Endothelial cell of umbilical vein (primary cell): ENCODE results near the gene MRPS6. TPM values are rescaled to one million over a fixed set of nuclear protein-coding genes. Genes with fewer than 3 reads are reported as not detected.

Experiments
- BruUV-seq: library from RNA; stranded (reverse); fragments of 400-500 nt; replicated peaks from 2 replicates; lab custom pipeline; 2021; lab: Mats Ljungman, UMichigan
- CTCF ChIA-PET: fragments of 300-600, 350-600 bp; sonication (Branson Sonifier 250); formaldehyde crosslinking; loops from one replicate; lab custom pipeline; 2021; ENCODE audit warnings: antibody characterized with exemption, inconsistent platforms; lab: Charles Lee
- POLR2A ChIA-PET: fragments of 300-600, 350-600 bp; sonication (Branson Sonifier 250); formaldehyde crosslinking; loops from one replicate; lab custom pipeline; 2021; ENCODE audit warnings: antibody characterized with exemption, inconsistent platforms; lab: Charles Lee
- DNase-seq: peaks from one replicate; pipeline ENCODE4 v3.0.0-alpha.2; 2011; ENCODE audit warnings: low read depth, low spot score
- FAIRE-seq: peaks from 2 replicates; lab custom pipeline; 2011; peaks lifted over from hg19 to GRCh38; lab: Jason Lieb, UNC
- H2AFZ ChIP-seq: 2 replicates; pipeline ENCODE4 v1.6.0; 2012; ENCODE audit warnings: low read depth, low read length, control low read depth, inconsistent platforms
- H3K27ac ChIP-seq: 2 replicates; pipeline ENCODE4 v1.5.1; 2011; ENCODE audit warnings: low read depth, mild to moderate bottlenecking, control low read depth, low read length, moderate library complexity; ENCODE audit not compliant: insufficient read depth
- H3K27me3 ChIP-seq, 2 experiments: 2 replicates each; pipeline versions ENCODE4 v1.6.0 to v1.6.1; 2011; ENCODE audit warnings: low read length in 2 of 2, mixed read lengths in 1 of 2; ENCODE audit not compliant: control insufficient read depth in 2 of 2, insufficient read depth in 2 of 2
- H3K36me3 ChIP-seq, 2 experiments: 2 replicates in 1 of 2; 3 replicates in 1 of 2; pipeline ENCODE4 v1.5.1; 2011; ENCODE audit warnings: low read length in 2 of 2, mild to moderate bottlenecking in 1 of 2, moderate library complexity in 1 of 2; ENCODE audit not compliant: control insufficient read depth in 2 of 2, insufficient read depth in 2 of 2; ENCODE audit errors: extremely low read depth in 1 of 2
- H3K4me1 ChIP-seq: 3 replicates; pipeline ENCODE4 v1.5.1; 2011; ENCODE audit warnings: mild to moderate bottlenecking, low read length; ENCODE audit not compliant: control insufficient read depth, insufficient read depth; ENCODE audit errors: extremely low read depth
- H3K4me2 ChIP-seq: 2 replicates; pipeline ENCODE4 v1.6.1; 2011; ENCODE audit warnings: low read length, control low read depth, mixed read lengths; ENCODE audit not compliant: insufficient read depth
- H3K4me3 ChIP-seq, 3 experiments: fragments of 200-600 bp in 1 of 3; sonication (generic), shearing (Covaris generic) in 1 of 3; replicated peaks in 1 of 3; 2 replicates each; pipeline ENCODE4 v1.5.1; 2011 to 2016; ENCODE audit warnings: control low read depth in 3 of 3, low read length in 3 of 3, mild to moderate bottlenecking in 2 of 3, inconsistent platforms in 1 of 3, low read depth in 1 of 3, moderate library complexity in 1 of 3; ENCODE audit not compliant: insufficient read depth in 1 of 3
- H3K79me2 ChIP-seq: 2 replicates; pipeline ENCODE4 v1.6.0; 2012; ENCODE audit warnings: low read length, inconsistent platforms; ENCODE audit not compliant: control insufficient read depth, insufficient read depth
- H3K9ac ChIP-seq: replicated peaks from 2 replicates; pipeline ENCODE3; 2011; ENCODE audit warnings: low read length, control low read depth; ENCODE audit not compliant: insufficient read depth; ENCODE audit errors: extremely low read depth
- H3K9me1 ChIP-seq: replicated peaks from 3 replicates; pipeline ENCODE4 v1.6.0; 2011; ENCODE audit warnings: mild to moderate bottlenecking, low read length; ENCODE audit not compliant: control insufficient read depth, insufficient read depth; ENCODE audit errors: extremely low read depth
- H3K9me3 ChIP-seq: replicated peaks from 2 replicates; pipeline ENCODE4 v1.5.1; 2012; ENCODE audit warnings: low read length, inconsistent platforms; ENCODE audit not compliant: control insufficient read depth, insufficient read depth
- H4K20me1 ChIP-seq: replicated peaks from 2 replicates; pipeline ENCODE3; 2011; ENCODE audit warnings: mild to moderate bottlenecking, low read length; ENCODE audit not compliant: control insufficient read depth, insufficient read depth; ENCODE audit errors: extremely low read depth
- CTCF ChIP-seq, 2 donors: IDR thresholded peaks; 1 replicate in 1 of 2; 2 replicates in 1 of 2; pipeline ENCODE4 v1.5.1; 2011; ENCODE audit warnings: low read length in 2 of 2, mild to moderate bottlenecking in 2 of 2, moderate library complexity in 2 of 2, control low read depth in 1 of 2, inconsistent platforms in 1 of 2, low read depth in 1 of 2; ENCODE audit not compliant: insufficient read depth in 1 of 2; ENCODE audit errors: extremely low read depth in 1 of 2
- EZH2 ChIP-seq: IDR thresholded peaks from 2 replicates; pipeline ENCODE4 v1.6.1; 2012; ENCODE audit warnings: borderline replicate concordance, low read depth, mild to moderate bottlenecking, moderate library complexity, low read length, inconsistent platforms; ENCODE audit not compliant: severe bottlenecking
- FOS ChIP-seq: IDR thresholded peaks from 2 replicates; pipeline ENCODE4 v1.6.1; 2011; ENCODE audit warnings: mild to moderate bottlenecking, low read length, moderate library complexity, borderline replicate concordance; ENCODE audit not compliant: insufficient read depth
- GATA2 ChIP-seq: IDR thresholded peaks from 2 replicates; pipeline ENCODE4 v1.7.0; 2011; ENCODE audit warnings: low read depth, mild to moderate bottlenecking, moderate library complexity, mixed read lengths, low read length; ENCODE audit not compliant: insufficient read length, insufficient read depth
- JUN ChIP-seq: IDR thresholded peaks from 2 replicates; pipeline ENCODE4 v1.6.1; 2011; ENCODE audit warnings: borderline replicate concordance, low read depth; ENCODE audit not compliant: insufficient read length, insufficient read depth
- MYC ChIP-seq: IDR thresholded peaks from one replicate; pipeline ENCODE4 v1.6.1; 2011; ENCODE audit warnings: mild to moderate bottlenecking, low read depth, low read length
- POLR2A ChIP-seq: IDR thresholded peaks from 2 replicates; pipeline ENCODE4 v1.6.1; 2012; ENCODE audit warnings: low read depth, mild to moderate bottlenecking, control low read depth, low read length
- POLR2AphosphoS5 ChIP-seq: IDR thresholded peaks from 2 replicates; pipeline ENCODE4 v1.6.1; 2012; ENCODE audit warnings: low read depth, mild to moderate bottlenecking, control low read depth, low read length, moderate library complexity; ENCODE audit not compliant: insufficient read depth
- dilution Hi-C: fragments of 300-500 bp; cut with MboI; formaldehyde crosslinking; loops from one replicate; pipeline ENCODE4 v1.15.0; 2019; ENCODE audit warnings: low sequenced_read_pairs; ENCODE audit not compliant: extremely low pct_ligation_motif_present
- intact Hi-C: fragments of 100-400 bp; cut with micrococcal nuclease; formaldehyde crosslinking; loops from one replicate; pipeline ENCODE4 v1.10.0; 2022
- polyA plus RNA-seq, 4 experiments: library from polyadenylated mRNA; depleted of rRNA in 3 of 4; stranded (reverse) in 3 of 4; unstranded in 1 of 4; fragments of >200 nt; gene quantifications; 2 replicates each; pipeline versions ENCODE4 v1.2.1 to v1.2.3, GENCODE V29; 2011 to 2012; ENCODE audit warnings: missing spikeins in 1 of 4
- total RNA-seq: library from RNA; stranded (reverse); gene quantifications from 2 replicates; pipeline ENCODE4 v1.2.3, GENCODE V29; 2021

Gene MRPS6
- total and polyA plus RNA-seq, 2 donors (not counting 3 experiments of a cell fraction or from before 2014, with no cell fraction given) = 19.8 to 37.2 TPM

DNA sequence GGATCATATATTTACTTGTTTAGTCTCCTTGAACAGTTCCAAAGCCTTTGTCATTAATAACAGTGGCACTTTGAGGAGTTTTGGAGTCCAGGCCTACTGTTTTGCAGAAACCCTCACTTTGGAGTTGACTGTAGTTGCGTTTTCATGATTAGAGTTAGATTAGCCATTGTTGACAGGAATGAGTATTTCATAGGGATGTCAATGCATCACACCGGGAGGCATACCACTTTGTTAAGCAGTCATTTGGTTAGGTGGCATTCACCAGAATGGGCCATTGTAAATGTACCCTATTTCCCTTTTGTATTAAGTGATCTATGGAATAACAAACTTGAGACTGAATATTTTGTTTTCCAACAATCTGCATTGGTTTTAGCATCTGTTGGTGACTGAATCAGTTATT, 11.8 kb downstream of the MRPS6 start:
- Histone ChIP-seq H3K4me3 (no peak overlapping the region), H3K9me1 (peaks cover 2% of the 10 kb centered on the region), H4K20me1 (no peaks in the 10 kb centered on the region), H2AFZ (no peak overlapping the region), H3K9ac (no peak overlapping the region), H3K36me3 (no peaks in the 10 kb centered on the region), H3K79me2 (peaks cover 49% of the 10 kb centered on the region), H3K4me2 (no peak overlapping the region), H3K4me1 (no peaks in the 10 kb centered on the region), H3K27ac (no peak overlapping the region), H3K9me3 (no peaks in the 10 kb centered on the region), H3K27me3 (no peaks in the 10 kb centered on the region)
- no peak for FAIRE-seq
- dilution Hi-C loops = no loop called here
- intact Hi-C loops = no loop called here
- ChIA-PET CTCF (no interaction called here), POLR2A (no interaction called here)
- TF ChIP-seq CTCF (IDR thresholded peaks at IDR 0.05; ENCODE audit: extremely low read depth in 1 of 2, insufficient read depth in 1 of 2, low read depth in 1 of 2, low read length in 2 of 2) = no peak
- DNase-seq = no peak
- no TSS peak for BruUV-seq

- BruUV-seq = no TSS peak
- intact Hi-C loops = no loop called here
- Histone ChIP-seq H3K36me3 (no peaks in the 10 kb centered on the region), H3K79me2 (peaks cover 48% of the 10 kb centered on the region), H2AFZ (no peak overlapping the region), H3K9ac (no peak overlapping the region), H3K4me1 (peaks cover 5% of the 10 kb centered on the region), H3K4me3 (no peak overlapping the region), H3K27me3 (no peaks in the 10 kb centered on the region), H3K4me2 (no peak overlapping the region), H3K9me1 (peaks cover 2% of the 10 kb centered on the region), H3K9me3 (no peaks in the 10 kb centered on the region), H3K27ac (no peak overlapping the region), H4K20me1 (peaks cover 4% of the 10 kb centered on the region)
- dilution Hi-C loops = no loop called here
- no peak for FAIRE-seq
- DNase-seq = no peak
- TF ChIP-seq POLR2AphosphoS5 (no peak), POLR2A (no peak), CTCF (IDR thresholded peaks at IDR 0.05; ENCODE audit: extremely low read depth in 1 of 2, insufficient read depth in 1 of 2, low read depth in 1 of 2, low read length in 2 of 2) (no peak), FOS (no peak), GATA2 (no peak), EZH2 (no peak), JUN (no peak), MYC (no peak)
- CTCF ChIA-PET = no interaction called here
- POLR2A ChIA-PET = no interaction called here
Measured at GRCh38 chr21:34086887-34087306, 13.5 kb downstream of the MRPS6 start.
